ENCODE data around the gene SQSTM1. TPM values are rescaled to one million over a fixed set of nuclear protein-coding genes. Genes with fewer than 3 reads are reported as not detected.
A peak's percentile ranks its signal among the peaks of the same experiment; 100 is the strongest.
"Not testable (repeated sequence)": the region's sequence is repeated elsewhere in the genome, so short reads cannot be mapped to it uniquely, and the experiment has no call there.

Gene SQSTM1
- total RNA-seq, 1 experiment from 2014 or later: 184 TPM

DNA sequence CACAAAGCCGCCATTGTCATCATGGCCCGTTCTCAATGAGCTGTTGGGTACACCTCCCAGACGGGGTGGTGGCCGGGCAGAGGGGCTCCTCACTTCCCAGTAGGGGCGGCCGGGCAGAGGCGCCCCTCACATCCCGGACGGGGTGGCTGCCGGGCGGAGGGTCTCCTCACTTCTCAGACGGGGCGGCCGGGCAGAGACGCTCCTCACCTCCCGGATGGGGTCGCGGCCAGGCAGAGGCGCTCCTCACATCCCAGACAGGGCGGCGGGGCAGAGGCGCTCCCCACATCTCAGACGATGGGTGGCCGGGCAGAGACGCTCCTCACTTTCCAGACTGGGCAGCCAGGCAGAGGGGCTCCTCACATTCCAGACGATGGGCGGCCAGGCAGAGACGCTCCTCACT, 14.2 kb downstream of the SQSTM1 start:
- H3K27me3 ChIP-seq (ENCODE audit: control insufficient read depth, insufficient read depth, low read length); H3K4me3 ChIP-seq (ENCODE audit: insufficient read depth, low read depth, low read length); DNase-seq: not testable (repeated sequence)
- H3K36me3 ChIP-seq (replicated peaks; ENCODE audit: control insufficient read depth, insufficient read depth, low read length): peaks cover 51% of the 10 kb centered on the region

GRCh38 chr5:179836225-179837019, 15.7 kb downstream of the SQSTM1 start:
- DNase-seq: peak; percentile 57
- H3K27me3 ChIP-seq (ENCODE audit: control insufficient read depth, insufficient read depth, low read length): no peaks in the 10 kb centered on the region
- peaks cover 50% of the 10 kb centered on the region for H3K36me3 ChIP-seq (replicated peaks; ENCODE audit: control insufficient read depth, insufficient read depth, low read length)
- H3K4me3 ChIP-seq (ENCODE audit: insufficient read depth, low read depth, low read length): no peak overlapping the region

DNA sequence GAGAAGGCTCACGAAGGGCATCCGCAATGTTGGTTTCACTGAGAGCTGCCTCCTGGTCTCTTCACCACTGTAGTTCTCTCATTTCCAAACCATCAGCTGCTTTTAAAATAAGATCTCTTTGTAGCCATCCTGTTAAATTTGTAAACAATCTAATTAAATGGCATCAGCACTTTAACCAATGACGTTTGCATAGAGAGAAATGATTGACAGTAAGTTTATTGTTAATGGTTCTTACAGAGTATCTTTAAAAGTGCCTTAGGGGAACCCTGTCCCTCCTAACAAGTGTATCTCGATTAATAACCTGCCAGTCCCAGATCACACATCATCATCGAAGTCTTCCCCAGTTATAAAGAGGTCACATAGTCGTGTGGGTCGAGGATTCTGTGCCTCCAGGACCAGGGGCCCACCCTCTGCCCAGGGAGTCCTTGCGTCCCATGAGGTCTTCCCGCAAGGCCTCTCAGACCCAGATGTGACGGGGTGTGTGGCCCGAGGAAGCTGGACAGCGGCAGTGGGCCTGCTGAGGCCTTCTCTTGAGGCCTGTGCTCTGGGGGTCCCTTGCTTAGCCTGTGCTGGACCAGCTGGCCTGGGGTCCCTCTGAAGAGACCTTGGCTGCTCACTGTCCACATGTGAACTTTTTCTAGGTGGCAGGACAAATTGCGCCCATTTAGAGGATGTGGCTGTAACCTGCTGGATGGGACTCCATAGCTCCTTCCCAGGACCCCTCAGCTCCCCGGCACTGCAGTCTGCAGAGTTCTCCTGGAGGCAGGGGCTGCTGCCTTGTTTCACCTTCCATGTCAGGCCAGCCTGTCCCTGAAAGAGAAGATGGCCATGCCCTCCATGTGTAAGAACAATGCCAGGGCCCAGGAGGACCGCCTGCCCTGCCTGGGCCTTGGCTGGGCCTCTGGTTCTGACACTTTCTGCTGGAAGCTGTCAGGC, 16.6 kb downstream of the SQSTM1 start:
- no peak for DNase-seq
- Histone ChIP-seq H3K27me3 (ENCODE audit: control insufficient read depth, insufficient read depth, low read length) (no peaks in the 10 kb centered on the region), H3K4me3 (ENCODE audit: insufficient read depth, low read depth, low read length) (no peak overlapping the region), H3K36me3 (replicated peaks; ENCODE audit: control insufficient read depth, insufficient read depth, low read length) (peaks cover 46% of the 10 kb centered on the region)

DNA sequence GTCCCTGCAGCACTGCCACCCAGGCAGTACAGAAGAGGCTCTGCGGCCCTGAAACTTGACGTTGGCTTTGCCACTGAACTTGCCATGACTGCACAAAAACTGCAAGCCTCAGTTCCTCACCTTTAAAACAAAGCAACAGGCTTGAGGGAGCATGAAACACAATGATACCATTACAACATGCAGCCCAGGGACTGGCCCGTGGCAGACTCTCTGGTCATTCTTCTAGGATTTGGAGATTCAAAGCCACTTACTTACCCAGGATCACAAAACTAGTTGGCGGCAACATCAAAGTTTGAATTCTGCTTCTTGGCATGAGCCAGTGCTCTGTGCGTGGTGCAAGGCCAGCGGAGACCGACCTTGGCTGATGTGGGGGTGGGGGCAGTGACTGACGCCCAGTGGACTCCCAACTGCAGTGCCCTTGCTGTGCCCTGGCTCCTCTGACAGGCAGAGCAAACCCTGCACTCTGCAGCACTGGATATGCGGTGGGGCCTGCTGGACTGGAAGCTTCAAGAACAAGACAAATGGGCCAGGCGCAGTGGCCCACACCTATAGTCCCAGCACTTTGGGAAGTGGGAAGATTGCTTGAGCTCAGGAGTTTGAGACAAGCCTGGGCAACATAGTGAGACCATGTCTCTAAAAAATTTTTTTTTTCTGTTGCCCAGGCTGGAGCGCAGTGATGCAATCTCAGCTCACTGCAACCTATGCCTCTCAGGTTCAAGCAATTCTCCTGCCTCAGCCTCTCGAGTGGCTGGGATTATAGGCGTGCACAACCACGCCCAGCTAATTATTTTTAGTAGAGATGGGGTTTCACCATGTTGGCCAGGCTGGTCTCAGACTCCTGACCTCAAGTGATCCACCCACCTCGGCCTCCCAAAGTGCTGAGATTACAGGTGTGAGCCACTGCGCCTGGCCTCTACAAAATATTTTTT, 18.9 kb downstream of the SQSTM1 start:
- H3K27me3 ChIP-seq (ENCODE audit: control insufficient read depth, insufficient read depth, low read length): no peaks in the 10 kb centered on the region
- peaks cover 31% of the 10 kb centered on the region for H3K36me3 ChIP-seq (replicated peaks; ENCODE audit: control insufficient read depth, insufficient read depth, low read length)
- no peak for DNase-seq
- no peak overlapping the region for H3K4me3 ChIP-seq (ENCODE audit: insufficient read depth, low read depth, low read length)

GRCh38 chr5:179840321-179840720, 19.6 kb downstream of the SQSTM1 start:
- Histone ChIP-seq H3K36me3 (replicated peaks; ENCODE audit: control insufficient read depth, insufficient read depth, low read length) (peaks cover 31% of the 10 kb centered on the region), H3K27me3 (ENCODE audit: control insufficient read depth, insufficient read depth, low read length) (no peaks in the 10 kb centered on the region), H3K4me3 (ENCODE audit: insufficient read depth, low read depth, low read length) (no peak overlapping the region)
- DNase-seq: no peak

- Histone ChIP-seq H3K27me3 (ENCODE audit: control insufficient read depth, insufficient read depth, low read length) (no peaks in the 10 kb centered on the region), H3K36me3 (replicated peaks; ENCODE audit: control insufficient read depth, insufficient read depth, low read length) (peaks cover 31% of the 10 kb centered on the region), H3K4me3 (ENCODE audit: insufficient read depth, low read depth, low read length) (no peak overlapping the region)
- DNase-seq: peak; percentile 35
These were observed 20.1 kb downstream of the SQSTM1 start for GRCh38 chr5:179840766-179841165.

DNA sequence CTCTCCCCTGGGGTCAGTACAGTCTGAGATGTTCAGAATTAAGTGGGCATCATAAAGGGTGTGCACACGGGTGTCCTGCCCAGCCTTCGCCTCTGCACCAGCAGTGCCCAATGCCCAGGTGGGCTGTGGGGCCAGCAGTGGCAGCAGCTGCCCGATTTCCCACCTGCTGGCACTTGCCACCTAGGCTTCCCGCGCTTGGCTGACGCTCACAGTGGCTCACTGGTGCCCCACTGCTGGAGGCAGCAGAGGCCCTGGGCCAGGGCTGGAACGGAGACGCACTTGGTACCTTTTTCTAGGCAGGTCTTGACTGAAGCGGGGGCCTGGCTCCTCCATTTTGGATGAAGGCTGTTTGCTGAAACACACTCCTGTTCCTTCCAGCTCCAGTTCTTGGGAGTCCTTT, 20.9 kb downstream of the SQSTM1 start:
- Histone ChIP-seq H3K4me3 (ENCODE audit: insufficient read depth, low read depth, low read length) (no peak overlapping the region), H3K27me3 (ENCODE audit: control insufficient read depth, insufficient read depth, low read length) (no peaks in the 10 kb centered on the region), H3K36me3 (replicated peaks; ENCODE audit: control insufficient read depth, insufficient read depth, low read length) (peaks cover 26% of the 10 kb centered on the region)
- DNase-seq: no peak

DNA sequence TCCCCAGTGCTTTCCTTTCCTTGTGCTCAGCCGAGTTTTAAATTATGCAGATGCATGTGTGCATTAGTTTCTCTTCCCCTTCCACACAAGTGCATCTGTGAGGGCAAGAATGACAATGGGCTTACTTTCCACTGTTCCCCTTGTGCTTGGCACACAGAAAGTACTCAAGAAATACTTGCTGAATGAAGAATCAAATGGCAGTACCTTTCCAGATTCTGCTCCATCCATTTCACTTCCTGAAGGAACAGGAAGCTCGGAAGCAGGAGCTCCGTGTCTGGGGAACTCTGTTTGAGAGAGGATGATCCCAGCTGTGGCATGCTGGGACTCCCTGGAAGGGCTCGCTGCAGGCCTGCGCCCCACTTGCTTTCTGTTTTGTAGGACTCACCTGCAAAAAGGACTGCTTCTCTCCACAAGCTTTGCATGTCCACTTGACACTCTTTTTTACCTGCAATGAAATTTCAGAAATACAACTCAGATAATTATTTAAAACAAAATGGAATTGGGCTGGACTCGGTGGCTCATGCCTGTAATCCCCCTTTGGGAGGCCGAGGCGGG, 32.4 kb downstream of the SQSTM1 start:
- H3K27me3 ChIP-seq (ENCODE audit: control insufficient read depth, insufficient read depth, low read length): no peaks in the 10 kb centered on the region

GRCh38 chr5:179854356-179854755, 33.7 kb downstream of the SQSTM1 start:
- peaks cover 23% of the 10 kb centered on the region for H3K36me3 ChIP-seq (replicated peaks; ENCODE audit: control insufficient read depth, insufficient read depth, low read length)
- no peak for DNase-seq
- H3K4me3 ChIP-seq (ENCODE audit: insufficient read depth, low read depth, low read length): no peak overlapping the region
- H3K27me3 ChIP-seq (ENCODE audit: control insufficient read depth, insufficient read depth, low read length): no peaks in the 10 kb centered on the region

More for the DNA sequence above, 32.4 kb downstream of the SQSTM1 start:
- no peak for DNase-seq
- peaks cover 24% of the 10 kb centered on the region for H3K36me3 ChIP-seq (replicated peaks; ENCODE audit: control insufficient read depth, insufficient read depth, low read length)
- no peak overlapping the region for H3K4me3 ChIP-seq (ENCODE audit: insufficient read depth, low read depth, low read length)

- Histone ChIP-seq H3K4me3 (ENCODE audit: insufficient read depth, low read depth, low read length) (peak overlapping the region; percentile 85), H3K36me3 (replicated peaks; ENCODE audit: control insufficient read depth, insufficient read depth, low read length) (peaks cover 7% of the 10 kb centered on the region), H3K27me3 (ENCODE audit: control insufficient read depth, insufficient read depth, low read length) (no peaks in the 10 kb centered on the region)
- DNase-seq: peak; percentile 86
These were observed 37.5 kb downstream of the SQSTM1 start for GRCh38 chr5:179858241-179858585.

DNA sequence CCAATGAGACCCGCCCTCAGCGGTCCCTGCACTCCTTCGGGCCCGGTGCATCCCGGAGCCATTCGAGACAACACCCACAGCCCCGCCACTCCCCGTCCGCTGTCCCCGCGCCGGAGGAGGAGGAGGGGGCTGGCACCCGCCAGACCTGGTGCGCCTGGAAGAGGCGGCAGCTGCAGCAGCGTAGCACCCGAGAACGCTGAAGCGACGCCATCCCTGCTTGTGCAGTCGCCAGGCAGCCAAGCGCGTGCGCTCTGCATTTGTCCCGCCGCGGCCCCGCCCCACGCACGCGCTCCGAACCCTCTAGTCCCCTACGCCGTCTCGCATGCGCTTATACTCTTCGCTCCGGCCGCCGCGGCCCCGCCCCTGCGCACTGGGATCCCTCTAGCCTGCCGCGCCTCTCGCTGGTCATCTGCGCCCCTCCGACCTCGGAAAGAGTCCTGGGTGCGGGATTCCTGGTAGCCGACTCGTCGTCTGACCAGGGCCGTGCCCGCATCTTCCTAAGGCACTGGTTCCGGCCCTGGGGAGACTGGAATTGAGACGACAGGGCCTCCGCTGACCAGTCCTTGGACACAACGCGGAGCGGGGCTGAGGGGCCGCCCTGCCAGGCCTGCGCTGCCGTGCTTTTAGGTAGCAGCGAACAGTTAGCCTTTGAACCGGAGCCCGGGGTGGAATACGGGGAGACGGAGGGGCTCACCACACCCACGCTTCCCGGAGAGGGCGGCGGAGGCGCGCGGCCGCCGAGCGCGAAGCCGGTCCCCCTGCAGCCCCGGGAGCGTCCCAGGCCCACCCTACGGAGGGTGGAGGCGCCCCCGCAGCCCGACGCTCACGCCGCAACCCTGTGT, 38.1 kb downstream of the SQSTM1 start, which contains the start of gene MRNIP:
Gene MRNIP (minus strand): TSS at position 232 of the 842 bp plus-strand sequence. CDS start 21 bp downstream, at position 211.
- DNase-seq: peak; percentile 98
- H3K36me3 ChIP-seq (replicated peaks; ENCODE audit: control insufficient read depth, insufficient read depth, low read length): peaks cover 9% of the 10 kb centered on the region
- no peaks in the 10 kb centered on the region for H3K27me3 ChIP-seq (ENCODE audit: control insufficient read depth, insufficient read depth, low read length)
- peak within 1 kb of the TSS; percentile 85 for H3K4me3 ChIP-seq (ENCODE audit: insufficient read depth, low read depth, low read length)

DNA sequence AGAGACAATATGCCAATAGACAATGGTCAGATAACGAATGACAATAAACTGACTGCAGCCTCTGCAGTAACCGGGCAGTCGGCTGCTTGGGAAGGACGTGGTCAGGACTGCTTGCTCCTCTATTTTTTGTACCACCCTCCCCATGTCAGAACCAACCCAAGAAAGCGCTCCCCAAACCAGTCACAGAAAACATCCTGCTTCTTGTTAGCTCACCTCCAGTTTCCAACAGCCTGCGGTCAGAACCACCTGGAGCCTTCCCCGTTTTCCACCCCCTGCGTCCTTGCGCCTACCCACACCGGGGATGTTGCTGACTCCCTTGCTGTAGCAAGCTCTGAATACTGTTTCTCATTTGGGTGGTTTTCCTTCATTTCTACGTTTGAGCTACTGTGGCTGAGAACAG, 39.6 kb downstream of the SQSTM1 start:
- peak; percentile 64 for DNase-seq
- no peak overlapping the region for H3K4me3 ChIP-seq (ENCODE audit: insufficient read depth, low read depth, low read length)
- H3K27me3 ChIP-seq (ENCODE audit: control insufficient read depth, insufficient read depth, low read length): no peaks in the 10 kb centered on the region
- H3K36me3 ChIP-seq (replicated peaks; ENCODE audit: control insufficient read depth, insufficient read depth, low read length): peaks cover 17% of the 10 kb centered on the region

DNA sequence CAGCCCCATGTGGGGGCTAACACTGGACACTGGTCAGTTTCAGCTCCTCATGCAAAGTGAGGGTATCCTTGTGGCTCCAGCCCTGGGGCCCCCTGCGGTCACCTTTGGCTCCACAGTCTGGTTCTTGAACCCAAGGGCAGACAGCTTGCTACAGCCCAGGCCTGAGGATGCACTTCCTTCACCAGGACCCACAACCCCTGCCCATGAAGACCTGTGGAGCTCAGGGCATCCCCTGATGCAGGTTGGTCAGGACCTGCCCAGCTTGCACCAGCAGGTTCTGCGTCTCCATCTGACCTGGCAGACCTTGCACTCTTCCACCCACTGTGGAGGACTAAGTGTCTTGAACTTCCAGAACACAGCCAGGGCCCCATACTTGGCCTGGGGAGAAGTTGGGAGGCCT, 41.6 kb downstream of the SQSTM1 start:
- DNase-seq: no peak
- no peaks in the 10 kb centered on the region for H3K27me3 ChIP-seq (ENCODE audit: control insufficient read depth, insufficient read depth, low read length)
- peaks cover 22% of the 10 kb centered on the region for H3K36me3 ChIP-seq (replicated peaks; ENCODE audit: control insufficient read depth, insufficient read depth, low read length)
- H3K4me3 ChIP-seq (ENCODE audit: insufficient read depth, low read depth, low read length): no peak overlapping the region

Measured in H7 (cell line).